CD4-positive, alpha-beta T cell (primary cell): Measurements from ENCODE around the gene DAO. TPM values are rescaled to one million over a fixed set of nuclear protein-coding genes. Genes with fewer than 3 reads are reported as not detected.

Source experiments
- ATAC-seq: fragments of 200-7000 bp; cut with Tn5 transposase; one replicate; pipeline ENCODE4 v1.10.0; 2022; ENCODE audit warnings: mild to moderate bottlenecking; ENCODE audit not compliant: poor library complexity
- CTCF ChIA-PET: fragments of 350-600 bp; sonication (Branson Sonifier 250); formaldehyde crosslinking; loops from one replicate; lab custom pipeline; 2021; ENCODE audit warnings: antibody characterized with exemption, inconsistent platforms; lab: Charles Lee
- POLR2A ChIA-PET: fragments of 350-600 bp; sonication (Branson Sonifier 250); formaldehyde crosslinking; loops from one replicate; lab custom pipeline; 2021; ENCODE audit warnings: antibody characterized with exemption, inconsistent platforms; lab: Charles Lee
- DNase-seq, 14 experiments: peaks; one replicate each; pipeline ENCODE4 v3.0.0-alpha.2; 2013 to 2020; ENCODE audit warnings: mixed read lengths in 2 of 14
- H3K27ac ChIP-seq, 2 donors: one replicate each; pipeline versions ENCODE4 v1.5.1 to v1.7.0; 2013; ENCODE audit warnings: low read length in 2 of 2, low read depth in 1 of 2, mild to moderate bottlenecking in 1 of 2
- H3K27me3 ChIP-seq, 2 experiments: 1 replicate in 1 of 2; 2 replicates in 1 of 2; pipeline versions ENCODE4 v1.6.1 to v1.7.0; 2013; ENCODE audit warnings: low read length in 2 of 2, control low read depth in 1 of 2, mild to moderate bottlenecking in 1 of 2, moderate library complexity in 1 of 2; ENCODE audit not compliant: insufficient read depth in 2 of 2, control insufficient read depth in 1 of 2
- H3K36me3 ChIP-seq: one replicate; pipeline ENCODE4 v1.6.1; 2013; ENCODE audit warnings: low read length, control low read depth; ENCODE audit not compliant: insufficient read depth
- H3K4me1 ChIP-seq: one replicate; pipeline ENCODE4 v1.6.1; 2013; ENCODE audit warnings: low read length, control low read depth; ENCODE audit not compliant: insufficient read depth
- H3K4me3 ChIP-seq: one replicate; pipeline ENCODE4 v1.5.1; 2013; ENCODE audit warnings: mild to moderate bottlenecking, low read length, moderate library complexity
- H3K9me3 ChIP-seq, 2 experiments: 1 replicate in 1 of 2; 2 replicates in 1 of 2; pipeline versions ENCODE4 v1.6.1 to v1.7.0; 2013; ENCODE audit warnings: low read length in 2 of 2, mild to moderate bottlenecking in 2 of 2, control low read depth in 1 of 2, moderate library complexity in 1 of 2; ENCODE audit not compliant: control insufficient read depth in 1 of 2, insufficient read depth in 1 of 2
- H3K27ac Mint-ChIP-seq: one replicate; pipeline ENCODE4 v1.8.0; 2020; ENCODE audit warnings: mixed read lengths
- H3K27me3 Mint-ChIP-seq: one replicate; pipeline ENCODE4 v1.8.0; 2021; ENCODE audit warnings: mixed read lengths
- H3K36me3 Mint-ChIP-seq: one replicate; pipeline ENCODE4 v1.8.0; 2021; ENCODE audit warnings: low read depth, mixed read lengths
- H3K4me1 Mint-ChIP-seq: one replicate; pipeline ENCODE4 v1.8.0; 2021; ENCODE audit warnings: low read depth, mixed read lengths
- H3K4me3 Mint-ChIP-seq: one replicate; pipeline ENCODE4 v1.8.0; 2020; ENCODE audit warnings: mild to moderate bottlenecking, mixed read lengths
- H3K9me3 Mint-ChIP-seq: one replicate; pipeline ENCODE4 v1.8.0; 2020; ENCODE audit warnings: mixed read lengths
- CTCF ChIP-seq: fragments of 200-600 bp; IDR thresholded peaks from one replicate; pipeline ENCODE4 v1.8.0; 2022; ENCODE audit warnings: antibody characterized with exemption, mild to moderate bottlenecking
- intact Hi-C, 2 experiments: fragments of 100-400 bp; cut with DNase I in 1 of 2; cut with micrococcal nuclease in 1 of 2; formaldehyde crosslinking; loops; one replicate each; pipeline versions ENCODE4 v1.15.1 to v1.9.0; 2023 to 2025; cut with DNase I, micrococcal nuclease
- total RNA-seq, 174 experiments: library from RNA in 2 of 174; stranded (reverse) in 2 of 174; gene quantifications; one replicate each; pipeline ENCODE4 v1.2.3 and lab custom pipeline; 2021 to 2026

The DAO gene
- total RNA-seq, 2 experiments from 2014 or later, result not detected

DNA sequence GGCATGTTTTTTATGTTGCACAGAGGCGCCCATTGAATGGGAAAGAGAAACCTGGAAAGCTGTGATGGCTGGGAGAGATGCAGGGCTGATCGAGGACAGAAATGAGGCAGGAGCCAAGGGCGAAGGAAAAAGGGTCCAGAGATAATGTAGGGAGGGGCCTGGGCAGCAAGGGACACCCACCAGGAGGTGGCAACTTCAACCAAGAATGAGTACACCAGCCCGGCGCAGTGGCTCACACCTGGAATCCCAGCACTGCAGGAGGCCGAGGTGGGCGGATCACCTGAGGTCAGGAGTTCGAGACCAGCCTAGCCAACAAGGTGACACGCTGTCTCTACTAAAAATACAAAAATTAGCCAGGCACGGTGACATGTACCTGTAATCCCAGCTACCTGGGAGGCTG is 26.5 kb upstream of the DAO start:
- POLR2A ChIA-PET, result no interaction called here
- CTCF ChIA-PET, result no interaction called here
- H3K9me3 Mint-ChIP-seq, result no peaks in the 10 kb centered on the region
- intact Hi-C loops, result loop anchor here in 1 of 2 experiments (10.0 kb wide), 3 partner anchors 721 to 1271 kb away; partner anchors contain the start of genes FAM222A, IFT81, MMAB and MVK
- peak overlapping the region; percentile 90 for H3K27ac Mint-ChIP-seq
- DNase-seq, result no peak
- ATAC-seq, result no peak
- Histone ChIP-seq H3K4me1 (peaks cover 25% of the 10 kb centered on the region), H3K27ac (no peak overlapping the region), H3K4me3 (no peak overlapping the region), H3K36me3 (peaks cover 8% of the 10 kb centered on the region), H3K27me3 (no peaks in the 10 kb centered on the region), H3K9me3 (peaks cover 0 to 4% of the 10 kb centered on the region in 2 experiments)
- peaks cover 16% of the 10 kb centered on the region for H3K36me3 Mint-ChIP-seq
- H3K27me3 Mint-ChIP-seq, result no peaks in the 10 kb centered on the region
- H3K4me1 Mint-ChIP-seq, result peaks cover 28% of the 10 kb centered on the region
- no peak for TF ChIP-seq CTCF
- peak overlapping the region; percentile 27 for H3K4me3 Mint-ChIP-seq

DNA sequence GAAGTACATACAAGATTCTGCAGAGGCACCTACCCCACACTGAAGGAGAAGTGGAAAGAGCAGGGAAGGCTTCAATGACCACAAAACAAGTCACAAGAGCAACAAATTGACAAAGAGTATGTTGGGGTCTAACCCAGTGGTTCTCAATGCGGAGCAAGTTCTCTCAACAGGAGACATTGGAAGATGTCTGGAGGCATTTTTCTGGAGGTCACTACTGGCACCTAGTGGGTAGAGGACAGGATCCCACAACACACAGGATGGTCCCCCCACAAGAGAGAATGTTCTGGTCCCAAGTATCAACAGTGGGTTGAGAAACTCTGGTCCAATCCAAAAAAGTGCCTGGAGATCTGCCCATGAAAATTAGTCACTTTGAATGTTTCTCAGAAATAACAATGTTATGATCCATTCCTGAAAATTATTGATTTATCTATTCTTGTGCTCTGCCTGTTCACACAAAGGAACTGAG is 25.9 kb upstream of the DAO start:
- no peaks in the 10 kb centered on the region for H3K27me3 Mint-ChIP-seq
- no peak for TF ChIP-seq CTCF
- H3K27ac Mint-ChIP-seq, result peak overlapping the region; percentile 90
- peaks cover 16% of the 10 kb centered on the region for H3K36me3 Mint-ChIP-seq
- H3K9me3 Mint-ChIP-seq, result no peaks in the 10 kb centered on the region
- Histone ChIP-seq H3K36me3 (peaks cover 2% of the 10 kb centered on the region), H3K9me3 (peaks cover 0 to 4% of the 10 kb centered on the region in 2 experiments), H3K27ac (no peak overlapping the region), H3K27me3 (no peaks in the 10 kb centered on the region), H3K4me1 (peaks cover 31% of the 10 kb centered on the region), H3K4me3 (no peak overlapping the region)
- DNase-seq, result peak in 1 of 14 experiments; percentile 30
- peaks cover 34% of the 10 kb centered on the region for H3K4me1 Mint-ChIP-seq
- peak overlapping the region; percentile 52 for H3K4me3 Mint-ChIP-seq
- POLR2A ChIA-PET, result no interaction called here
- intact Hi-C loops, result loop anchor here in 1 of 2 experiments (2.0 to 10.0 kb wide), 4 partner anchors 241 to 1271 kb away; partner anchors contain the start of genes FAM222A, IFT81, MMAB and MVK
- CTCF ChIA-PET, result no interaction called here
- ATAC-seq, result no peak

DNA sequence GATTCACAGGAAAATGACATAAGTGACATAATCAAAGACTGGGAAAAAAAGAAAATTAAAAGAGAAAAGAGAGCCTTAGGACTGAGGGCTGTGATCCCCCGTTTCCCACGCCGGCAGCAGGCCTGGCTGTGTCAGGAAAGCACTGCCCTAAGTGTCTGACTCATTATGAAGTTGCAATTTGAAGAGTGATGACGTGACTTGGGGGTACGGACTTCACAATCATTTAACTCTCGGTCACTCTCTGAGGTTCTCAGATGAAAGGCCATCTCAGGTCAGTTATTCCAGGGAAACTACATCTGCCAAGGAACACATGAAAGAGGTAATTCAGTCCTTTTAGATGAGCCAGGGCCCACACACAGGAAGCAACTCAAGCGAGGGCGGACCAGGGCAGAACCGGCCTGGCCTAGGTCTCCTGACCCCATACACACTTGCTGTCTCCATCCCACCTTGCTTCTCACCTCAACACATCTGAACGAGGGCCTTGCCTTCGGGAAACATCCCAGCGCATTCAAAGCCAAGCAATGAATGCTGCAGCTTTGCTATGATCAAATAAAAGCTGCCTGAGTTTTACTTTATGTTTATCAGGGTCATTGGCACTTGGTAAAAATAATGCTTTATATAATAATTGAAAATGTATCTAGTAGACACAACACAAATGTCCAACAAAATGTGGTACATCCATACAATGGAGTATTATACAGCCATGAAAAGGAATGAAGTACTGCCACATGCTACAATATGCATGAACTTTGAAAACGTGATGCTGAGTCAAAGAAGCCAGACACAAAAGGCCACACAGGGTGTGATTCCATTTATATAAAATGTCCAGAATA is 25.2 kb upstream of the DAO start:
- H3K27me3 Mint-ChIP-seq, result no peaks in the 10 kb centered on the region
- peak in 2 of 14 experiments; percentile 57 to 67 for DNase-seq
- no peaks in the 10 kb centered on the region for H3K9me3 Mint-ChIP-seq
- H3K4me3 Mint-ChIP-seq, result peak overlapping the region; percentile 95
- peaks cover 36% of the 10 kb centered on the region for H3K4me1 ChIP-seq
- H3K27ac Mint-ChIP-seq, result peak overlapping the region; percentile 90
- CTCF ChIA-PET, result no interaction called here
- peaks cover 16% of the 10 kb centered on the region for H3K36me3 Mint-ChIP-seq
- POLR2A ChIA-PET, result no interaction called here
- H3K4me1 Mint-ChIP-seq, result peaks cover 39% of the 10 kb centered on the region
- H3K36me3 ChIP-seq, result no peaks in the 10 kb centered on the region
- H3K4me3 ChIP-seq, result no peak overlapping the region
- no peak for ATAC-seq
- intact Hi-C loops, result loop anchor here in 1 of 2 experiments (2.0 to 10.0 kb wide), 8 partner anchors 127 to 1270 kb away; partner anchors contain the start of genes FAM222A, FICD, IFT81 and KCTD10
- TF ChIP-seq CTCF, result no peak
- peaks cover 0 to 4% of the 10 kb centered on the region in 2 experiments for H3K9me3 ChIP-seq
- no peak overlapping the region for H3K27ac ChIP-seq
- no peaks in the 10 kb centered on the region for H3K27me3 ChIP-seq
